Gastroesophageal sphincter (tissue), 4 donors: ENCODE results near the gene ASAP2. TPM values are rescaled to one million over a fixed set of nuclear protein-coding genes. Genes with fewer than 3 reads are reported as not detected.
A peak's percentile ranks its signal among the peaks of the same experiment; 100 is the strongest.

ENCODE experiments used
- ATAC-seq: fragments of 150-250 bp; one replicate; pipeline ENCODE4 v1.9.1; 2016; ENCODE audit warnings: mild to moderate bottlenecking, moderate library complexity
- H3K27ac ChIP-seq, 4 donors: fragments of 200-600 bp; sonication (generic) in 3 of 4; 1 replicate in 3 of 4; 2 replicates in 1 of 4; pipeline ENCODE4 v1.5.1; 2016 to 2019
- H3K27me3 ChIP-seq: fragments of 200-600 bp; sonication (generic); one replicate; pipeline ENCODE4 v1.5.1; 2019
- H3K36me3 ChIP-seq, 2 donors: fragments of 200-600 bp; sonication (generic); one replicate each; pipeline ENCODE4 v1.5.1; 2019; ENCODE audit warnings: control low read depth in 1 of 2
- H3K4me1 ChIP-seq, 3 donors: fragments of 200-600 bp; sonication (generic); 1 replicate in 2 of 3; 2 replicates in 1 of 3; pipeline ENCODE4 v1.5.1; 2016 to 2019; ENCODE audit warnings: control low read depth in 2 of 3
- H3K4me3 ChIP-seq, 2 donors: fragments of 200-600 bp; sonication (generic); one replicate each; pipeline ENCODE4 v1.5.1; 2019; ENCODE audit warnings: mild to moderate bottlenecking in 1 of 2, moderate library complexity in 1 of 2
- H3K9me3 ChIP-seq, 3 donors: fragments of 200-600 bp; sonication (generic); one replicate each; pipeline ENCODE4 v1.5.1; 2017 to 2019; ENCODE audit warnings: control low read depth in 2 of 3
- CTCF ChIP-seq, 4 experiments: fragments of 200-600 bp in 2 of 4; fragments of 450-650 bp in 2 of 4; sonication (generic) in 1 of 4; IDR thresholded peaks; one replicate each; pipeline ENCODE4 v1.5.1; 2017 to 2019; ENCODE audit warnings: antibody characterized with exemption in 4 of 4, mild to moderate bottlenecking in 2 of 4, moderate library complexity in 2 of 4
- EP300 ChIP-seq: sonication (generic); formaldehyde crosslinking; IDR thresholded peaks from one replicate; pipeline ENCODE4 v1.6.1; 2017; ENCODE audit warnings: antibody characterized with exemption, mild to moderate bottlenecking
- POLR2A ChIP-seq, 2 donors: fragments of 450-650 bp; IDR thresholded peaks; one replicate each; pipeline ENCODE4 v1.6.1; 2017; ENCODE audit warnings: antibody characterized with exemption in 2 of 2, mild to moderate bottlenecking in 2 of 2, moderate library complexity in 1 of 2
- POLR2AphosphoS5 ChIP-seq: sonication (generic); formaldehyde crosslinking; IDR thresholded peaks from one replicate; pipeline ENCODE4 v1.6.1; 2017; ENCODE audit warnings: antibody characterized with exemption
- WGBS, 2 donors: methylation state at CpG; one replicate each; pipeline ENCODE4 v1.1.5; 2018; ENCODE audit warnings: low coverage in 1 of 2; 5-methylcytosine and 5-hydroxymethylcytosine counted together
- total RNA-seq, 4 donors: library from RNA; depleted of rRNA; stranded (reverse); fragments of >200 nt; gene quantifications; one replicate each; pipeline ENCODE4 v1.1.0, GENCODE V29; 2016

Gene ASAP2
- total RNA-seq, 4 donors from 2014 or later = 18.3 to 31.4 (median 26.2) TPM

- TF ChIP-seq EP300 (no peak), CTCF (IDR thresholded peaks at IDR 0.05) (no peak), POLR2A (IDR thresholded peaks at IDR 0.05) (no peak), POLR2AphosphoS5 (no peak)
- H3K27ac ChIP-seq = no peak overlapping the region
- no peak overlapping the region for H3K4me3 ChIP-seq
- H3K9me3 ChIP-seq = no peaks in the 10 kb centered on the region
- no peaks in the 10 kb centered on the region for H3K36me3 ChIP-seq
- 59 to 77% methylated on average over 3 to 4 of the region's 4 CpGs for WGBS, 2 donors
- peaks cover 3 to 74% (median 40%) of the 10 kb centered on the region in 3 donors for H3K4me1 ChIP-seq
- no peak for ATAC-seq
- H3K27me3 ChIP-seq = no peaks in the 10 kb centered on the region
These were observed 49.5 kb downstream of the ASAP2 start for GRCh38 chr2:9256147-9256546.

- TF ChIP-seq CTCF (IDR thresholded peaks at IDR 0.05) (no peak), EP300 (no peak), POLR2A (IDR thresholded peaks at IDR 0.05) (no peak), POLR2AphosphoS5 (no peak)
- Histone ChIP-seq H3K27me3 (no peaks in the 10 kb centered on the region), H3K9me3 (no peaks in the 10 kb centered on the region), H3K27ac (peak overlapping the region in 2 of 4 donors; percentile 2 to 20), H3K4me1 (peaks cover 3 to 74% (median 43%) of the 10 kb centered on the region in 3 donors), H3K36me3 (no peaks in the 10 kb centered on the region), H3K4me3 (no peak overlapping the region)
- no peak for ATAC-seq
- WGBS, 2 donors = 33 to 47% methylated on average over 2 of the region's 2 CpGs
These were observed 50.0 kb downstream of the ASAP2 start for GRCh38 chr2:9256570-9257043.

GRCh38 chr2:9258501-9258900 lies 51.9 kb downstream of the ASAP2 start:
- 54 to 55% methylated on average over 4 to 7 of the region's 7 CpGs for WGBS, 2 donors
- TF ChIP-seq POLR2A (IDR thresholded peaks at IDR 0.05) = no peak
- TF ChIP-seq POLR2AphosphoS5 = no peak
- no peak for TF ChIP-seq EP300
- no peak for TF ChIP-seq CTCF (IDR thresholded peaks at IDR 0.05)
- Histone ChIP-seq H3K4me3 (no peak overlapping the region), H3K27me3 (no peaks in the 10 kb centered on the region), H3K4me1 (peaks cover 3 to 86% (median 57%) of the 10 kb centered on the region in 3 donors), H3K27ac (peak overlapping the region in 3 of 4 donors; percentile 64 to 79 (median 76)), H3K36me3 (no peaks in the 10 kb centered on the region), H3K9me3 (no peaks in the 10 kb centered on the region)
- no peak for ATAC-seq

- no peaks in the 10 kb centered on the region for H3K36me3 ChIP-seq
- H3K4me3 ChIP-seq = no peak overlapping the region
- peak overlapping the region in 3 of 4 donors; percentile 64 to 79 (median 76) for H3K27ac ChIP-seq
- no peak for ATAC-seq
- peaks cover 3 to 90% (median 58%) of the 10 kb centered on the region in 3 donors for H3K4me1 ChIP-seq
- WGBS, 2 donors = 38 to 59% methylated on average over 4 to 6 of the region's 12 CpGs
- TF ChIP-seq CTCF (IDR thresholded peaks at IDR 0.05) = no peak
- no peak for TF ChIP-seq POLR2AphosphoS5
- no peak for TF ChIP-seq EP300
- no peak for TF ChIP-seq POLR2A (IDR thresholded peaks at IDR 0.05)
- H3K9me3 ChIP-seq = no peaks in the 10 kb centered on the region
- no peaks in the 10 kb centered on the region for H3K27me3 ChIP-seq
These were observed 52.4 kb downstream of the ASAP2 start for GRCh38 chr2:9258953-9259399.

- 51% methylated on average over 4 of the region's 6 CpGs; no CpG with 5 or more reads in 1 of the 2 donors for whole genome bisulfite sequencing, 2 donors
- no peak for ATAC-seq
- peaks cover 3 to 94% (median 65%) of the 10 kb centered on the region in 3 donors for H3K4me1 ChIP-seq
- H3K9me3 ChIP-seq = no peaks in the 10 kb centered on the region
- H3K4me3 ChIP-seq = no peak overlapping the region
- no peak for TF ChIP-seq POLR2AphosphoS5
- no peak for TF ChIP-seq POLR2A (IDR thresholded peaks at IDR 0.05)
- TF ChIP-seq EP300 = no peak
- TF ChIP-seq CTCF (IDR thresholded peaks at IDR 0.05) = no peak
- H3K36me3 ChIP-seq = no peaks in the 10 kb centered on the region
- peak overlapping the region in 3 of 4 donors; percentile 64 to 79 (median 76) for H3K27ac ChIP-seq
- H3K27me3 ChIP-seq = no peaks in the 10 kb centered on the region
These were observed 53.9 kb downstream of the ASAP2 start for GRCh38 chr2:9260464-9260918.
